Pancreas (tissue), 10 donors: ENCODE measurements around the gene RARRES2. TPM values are rescaled to one million over a fixed set of nuclear protein-coding genes. Genes with fewer than 3 reads are reported as not detected.

Experiments used
- ATAC-seq, 4 donors: fragments of 200-7000 bp; cut with Tn5 transposase; one replicate each; pipeline versions ENCODE4 v1.8.0 to v1.9.1; 2020; ENCODE audit warnings: mild to moderate bottlenecking in 4 of 4, moderate library complexity in 4 of 4
- DNase-seq, 6 donors: peaks; one replicate each; pipeline ENCODE4 v3.0.0-alpha.2; 2020
- FAIRE-seq: peaks from 2 replicates; lab custom pipeline; 2012; peaks lifted over from hg19 to GRCh38; lab: Jason Lieb, UNC
- H3K27ac ChIP-seq, 4 donors: fragments of 200-600 bp; sonication (generic); 1 replicate in 3 of 4; 2 replicates in 1 of 4; pipeline versions ENCODE4 v1.5.0 to v1.8.0; 2020
- H3K27me3 ChIP-seq, 4 donors: fragments of 200-600 bp; one replicate each; pipeline ENCODE4 v1.8.0; 2021
- H3K36me3 ChIP-seq, 3 donors: fragments of 200-600 bp; sonication (generic) in 1 of 3; one replicate each; pipeline versions ENCODE4 v1.5.0 to v1.8.0; 2020 to 2021
- H3K4me1 ChIP-seq, 3 donors: fragments of 200-600 bp; one replicate each; pipeline ENCODE4 v1.8.0; 2021
- H3K4me3 ChIP-seq, 4 donors: fragments of 200-600 bp; sonication (generic) in 2 of 4; one replicate each; pipeline versions ENCODE4 v1.5.0 to v1.8.0; 2020 to 2021
- H3K9me3 ChIP-seq, 4 donors: fragments of 200-600 bp; one replicate each; pipeline ENCODE4 v1.8.0; 2021
- CTCF ChIP-seq, 4 donors: fragments of 200-600 bp; sonication (generic) in 3 of 4; IDR thresholded peaks; one replicate each; pipeline versions ENCODE4 v1.5.0 to v1.8.0; 2021; ENCODE audit warnings: antibody characterized with exemption in 4 of 4
- WGBS, 2 donors: extraction: QIAGEN DNeasy Blood & Tissue Kit; methylation state at CpG; one replicate each; pipeline ENCODE4 v1.1.7; 2013; 5-methylcytosine and 5-hydroxymethylcytosine counted together
- intact Hi-C, 3 donors: fragments of 100-400 bp; cut with DNase I; formaldehyde crosslinking; loops; one replicate each; pipeline versions ENCODE4 v1.11.1 to v1.14.2; 2022
- polyA plus RNA-seq, 2 donors: library from polyadenylated mRNA; stranded (reverse); fragments of 200-250 nt; gene quantifications; one replicate each; pipeline ENCODE4 v1.2.3, GENCODE V29; 2013
- total RNA-seq, 6 donors: library from RNA; stranded (reverse); fragmentation: NEBNext Ultra II Directional in 4 of 6; extraction: Animal tissue kit (Norgen Biotek cat#: 25700) in 4 of 6; gene quantifications; one replicate each; pipeline versions ENCODE4 v1.2.1 to v1.2.4, GENCODE V29; 2021 to 2023
- donor health status: healthy with polysubstance abuse.
- donor health status: DM: no; HTN: no; CAD: no; lungs with moderate emphysema.
- donor health status: DM: no; HTN: no; CAD: no.
- donor health status: control.
- donor health status: control.
- donor health status: Bipolar disorder and iron deficiency.
- donor health status: DM: yes; HTN: yes; CAD: no.
- donor health status: DM: no; HTN: no; CAD: no.
- donor health status: DM: no; HTN: no; CAD: no.
- donor health status: DM: yes; HTN: yes; CAD: no.

The RARRES2 gene
- total and polyA plus RNA-seq, 8 donors = 125 to 408 (median 236) TPM

GRCh38 chr7:150379441-150380379 is 38.3 kb upstream of the RARRES2 start:
- FAIRE-seq = no peak
- Histone ChIP-seq H3K4me1 (peaks cover 11 to 35% (median 31%) of the 10 kb centered on the region in 3 donors), H3K36me3 (no peaks in the 10 kb centered on the region), H3K27ac (peak overlapping the region; percentile 56 to 98 (median 96)), H3K9me3 (no peaks in the 10 kb centered on the region), H3K4me3 (peak overlapping the region; percentile 57 to 87 (median 75)), H3K27me3 (no peaks in the 10 kb centered on the region)
- peak in 1 of 6 donors; percentile 39 for DNase-seq
- TF ChIP-seq CTCF (IDR thresholded peaks at IDR 0.05) = no peak
- ATAC-seq = peak in 1 of 4 donors; percentile 1
- 2 to 3% methylated on average over 42 to 52 of the region's 52 CpGs for WGBS, 2 donors
- intact Hi-C loops = no loop called here

GRCh38 chr7:150378853-150379440 is 37.5 kb upstream of the RARRES2 start, which contains the start of gene ZNF775:
Gene ZNF775, plus strand, starts transcription at chr7:150379330. Its CDS starts 9,141 bp downstream, at chr7:150388471.
- Histone ChIP-seq H3K27me3 (no peaks in the 10 kb centered on the region), H3K27ac (peak within 1 kb of the TSS; percentile 90 to 98 (median 96)), H3K36me3 (peaks cover 0 to 2% (median under 1%) of the 10 kb centered on the region in 3 donors), H3K4me3 (peak within 1 kb of the TSS; percentile 57 to 87 (median 75)), H3K9me3 (no peaks in the 10 kb centered on the region), H3K4me1 (peaks cover 11 to 36% (median 31%) of the 10 kb centered on the region in 3 donors)
- WGBS, 2 donors = 0 to 1% methylated on average over 58 to 60 of the region's 60 CpGs
- DNase-seq = peak; percentile 96 to 98 (median 97)
- no peak for TF ChIP-seq CTCF (IDR thresholded peaks at IDR 0.05)
- no peak for FAIRE-seq
- intact Hi-C loops = no loop called here
- peak; percentile 92 to 96 (median 94) for ATAC-seq

- no peak for TF ChIP-seq CTCF (IDR thresholded peaks at IDR 0.05)
- FAIRE-seq = no peak
- peak; percentile 38 to 53 (median 44) for ATAC-seq
- Histone ChIP-seq H3K9me3 (no peaks in the 10 kb centered on the region), H3K27ac (peak overlapping the region; percentile 90 to 98 (median 96)), H3K4me1 (peaks cover 14 to 42% (median 31%) of the 10 kb centered on the region in 3 donors), H3K4me3 (peak overlapping the region; percentile 57 to 87 (median 75)), H3K27me3 (no peaks in the 10 kb centered on the region), H3K36me3 (peaks cover 0 to 4% (median 4%) of the 10 kb centered on the region in 3 donors)
- WGBS, 2 donors = 2 to 3% methylated on average over 32 of the region's 32 CpGs
- intact Hi-C loops = no loop called here
- peak in 5 of 6 donors; percentile 65 to 73 (median 68) for DNase-seq
These were observed 36.9 kb upstream of the RARRES2 start for GRCh38 chr7:150378115-150378852.

GRCh38 chr7:150377635-150378034 is 36.2 kb upstream of the RARRES2 start:
- Histone ChIP-seq H3K36me3 (peaks cover 0 to 8% (median 6%) of the 10 kb centered on the region in 3 donors), H3K27me3 (no peaks in the 10 kb centered on the region), H3K4me3 (no peak overlapping the region), H3K9me3 (no peaks in the 10 kb centered on the region), H3K4me1 (peaks cover 20 to 48% (median 31%) of the 10 kb centered on the region in 3 donors), H3K27ac (peak overlapping the region; percentile 90 to 98 (median 96))
- ATAC-seq (no peak), DNase-seq (no peak), FAIRE-seq (no peak)
- TF ChIP-seq CTCF (IDR thresholded peaks at IDR 0.05) = no peak
- intact Hi-C loops = no loop called here
- WGBS, 2 donors = 16 to 20% methylated on average over 4 of the region's 4 CpGs
